HG02610 (cell line): ENCODE data around the gene ZDHHC1.

ENCODE experiments used
- ATAC-seq: cut with Tn5 transposase; IDR thresholded peaks from one replicate; pipeline ENCODE4 v1.9.1; 2021; ENCODE audit warnings: mild to moderate bottlenecking, moderate library complexity; ENCODE audit not compliant: unreplicated experiment

The ZDHHC1 gene, protein sequence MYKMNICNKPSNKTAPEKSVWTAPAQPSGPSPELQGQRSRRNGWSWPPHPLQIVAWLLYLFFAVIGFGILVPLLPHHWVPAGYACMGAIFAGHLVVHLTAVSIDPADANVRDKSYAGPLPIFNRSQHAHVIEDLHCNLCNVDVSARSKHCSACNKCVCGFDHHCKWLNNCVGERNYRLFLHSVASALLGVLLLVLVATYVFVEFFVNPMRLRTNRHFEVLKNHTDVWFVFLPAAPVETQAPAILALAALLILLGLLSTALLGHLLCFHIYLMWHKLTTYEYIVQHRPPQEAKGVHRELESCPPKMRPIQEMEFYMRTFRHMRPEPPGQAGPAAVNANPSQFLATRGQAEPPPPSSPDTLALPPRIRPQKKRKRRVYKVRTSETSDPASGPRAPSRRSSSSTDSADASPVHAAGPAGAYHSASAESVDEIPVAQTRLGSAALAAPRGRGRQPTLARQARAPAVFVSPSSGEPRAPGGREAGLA

DNA sequence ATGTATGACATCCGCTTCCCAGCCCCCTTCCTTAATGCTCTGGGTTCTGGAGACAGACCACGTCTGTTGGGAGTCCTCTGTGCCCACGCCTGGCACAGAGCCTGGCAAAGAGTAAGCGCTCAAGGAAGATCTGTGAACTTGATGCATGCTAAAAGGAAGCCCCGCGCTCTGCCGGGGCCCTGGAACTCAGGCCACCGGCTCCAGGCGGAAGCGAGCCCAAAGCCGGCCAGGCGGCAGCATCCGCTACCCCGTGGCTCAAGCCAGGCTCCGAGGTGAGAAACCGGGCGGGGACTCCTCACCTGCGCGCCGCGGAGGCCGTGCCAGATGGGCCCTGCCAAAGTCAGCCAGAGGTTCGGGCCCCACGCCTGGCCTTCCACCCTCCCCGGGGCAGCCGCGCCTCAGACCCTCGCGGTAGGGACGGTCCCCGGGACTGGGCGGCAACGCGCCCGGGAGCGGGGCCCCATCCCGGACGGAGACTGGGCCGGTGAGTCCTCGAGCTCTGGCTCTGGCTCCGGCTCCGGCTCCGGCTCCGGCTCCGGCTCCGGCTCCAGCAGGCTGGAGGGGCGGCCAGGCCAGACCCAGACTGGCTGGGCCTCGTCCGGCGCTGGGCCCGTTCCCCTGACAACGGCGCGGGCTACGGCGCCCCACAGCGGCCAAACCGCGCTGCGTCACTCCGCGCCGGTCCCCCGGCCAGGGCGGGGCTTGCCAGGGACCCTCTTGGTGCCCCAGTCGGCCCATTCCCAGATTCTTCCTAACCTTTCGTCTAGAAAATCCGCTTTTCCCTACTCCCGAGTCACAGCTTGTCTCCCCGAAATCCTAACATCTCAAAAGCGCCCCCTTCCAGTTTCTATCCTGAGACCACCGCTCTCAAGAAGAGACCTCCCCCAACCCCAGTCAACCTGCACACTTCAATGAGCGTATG lies at the start of gene ZDHHC1:
Gene ZDHHC1 (minus strand): TSS at position 606 of the 922 bp plus-strand sequence. CDS start 8,702 bp downstream, outside the sequence.
- ATAC-seq, result peak; percentile 65

DNA sequence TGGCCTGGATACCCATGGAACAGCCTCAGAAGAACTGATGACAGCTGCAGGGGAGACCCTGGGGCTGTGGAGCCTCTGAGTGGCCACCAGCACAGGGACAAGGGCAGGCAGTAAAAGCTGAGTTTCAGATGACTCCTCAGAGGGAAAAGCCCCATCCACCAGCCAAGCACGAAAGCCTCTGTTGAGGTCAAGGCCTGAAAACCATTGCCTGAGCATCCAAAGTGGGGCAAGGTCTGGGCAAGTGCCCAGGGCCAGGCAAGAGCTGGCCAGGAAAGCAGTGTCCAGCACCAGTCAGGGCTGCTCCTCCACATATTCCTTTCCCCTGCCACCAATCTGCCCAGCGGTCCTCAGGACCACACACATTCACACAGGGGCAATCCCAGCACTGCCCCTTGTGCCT lies 48.3 kb upstream of the ZDHHC1 start:
- no peak for ATAC-seq

DNA sequence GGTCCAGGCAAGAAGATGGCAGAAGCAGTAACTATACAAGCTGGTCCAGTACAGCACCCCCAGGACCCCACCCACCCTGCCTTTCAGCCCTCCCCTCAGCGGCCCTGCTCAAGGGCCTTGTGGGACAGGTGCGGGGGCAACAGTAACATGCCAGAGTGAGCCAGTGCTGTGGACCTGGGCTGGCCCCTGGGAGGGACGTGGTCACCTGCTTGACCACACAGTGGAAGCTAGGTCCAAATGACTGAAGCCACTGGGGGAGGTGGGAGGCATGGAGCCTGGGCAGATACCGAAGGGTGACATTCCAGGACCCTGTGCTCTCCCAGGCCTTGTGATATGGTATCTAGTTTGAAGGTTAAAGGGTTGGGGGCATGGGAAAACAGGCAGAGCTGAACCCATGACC lies 47.4 kb upstream of the ZDHHC1 start:
- ATAC-seq, result no peak

DNA sequence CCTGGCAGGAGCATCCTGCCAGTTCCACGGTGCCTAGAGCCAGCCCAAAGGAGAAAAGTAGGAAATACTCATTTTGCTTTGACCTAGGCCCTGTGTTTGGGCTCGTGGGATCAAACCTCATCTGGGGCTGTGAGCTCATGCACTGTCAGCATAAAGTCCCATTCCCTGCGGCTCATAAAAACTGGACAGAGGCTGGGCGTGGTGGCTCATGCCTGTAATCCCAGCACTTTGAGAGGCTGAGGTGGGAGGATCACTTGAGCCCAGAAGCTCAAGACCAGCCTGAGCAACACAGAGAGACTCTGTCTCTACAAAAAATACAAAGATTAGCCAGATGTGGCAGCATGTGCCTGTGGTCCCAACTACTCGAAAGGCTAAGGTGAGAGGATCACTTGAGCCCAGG lies 46.8 kb upstream of the ZDHHC1 start:
- no peak for ATAC-seq

DNA sequence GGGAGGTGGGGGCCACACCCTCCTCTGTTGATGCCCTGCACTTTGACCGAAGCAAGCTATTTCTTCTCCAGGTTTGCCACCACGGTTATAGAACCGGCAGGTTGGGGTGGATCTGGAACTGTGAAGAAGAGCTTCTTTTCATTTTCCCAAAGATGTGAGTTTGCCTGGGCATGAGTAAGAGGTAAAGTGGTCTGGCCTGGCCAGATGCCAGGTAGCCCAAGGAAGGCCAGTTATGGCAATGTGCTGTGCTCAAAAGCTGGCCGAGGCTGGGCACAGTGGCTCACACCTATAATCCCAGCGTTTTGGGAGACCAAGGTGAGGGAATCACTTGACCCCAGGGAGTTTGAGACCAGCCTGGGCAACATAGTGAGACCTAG lies 46.0 kb upstream of the ZDHHC1 start:
- ATAC-seq, result no peak

DNA sequence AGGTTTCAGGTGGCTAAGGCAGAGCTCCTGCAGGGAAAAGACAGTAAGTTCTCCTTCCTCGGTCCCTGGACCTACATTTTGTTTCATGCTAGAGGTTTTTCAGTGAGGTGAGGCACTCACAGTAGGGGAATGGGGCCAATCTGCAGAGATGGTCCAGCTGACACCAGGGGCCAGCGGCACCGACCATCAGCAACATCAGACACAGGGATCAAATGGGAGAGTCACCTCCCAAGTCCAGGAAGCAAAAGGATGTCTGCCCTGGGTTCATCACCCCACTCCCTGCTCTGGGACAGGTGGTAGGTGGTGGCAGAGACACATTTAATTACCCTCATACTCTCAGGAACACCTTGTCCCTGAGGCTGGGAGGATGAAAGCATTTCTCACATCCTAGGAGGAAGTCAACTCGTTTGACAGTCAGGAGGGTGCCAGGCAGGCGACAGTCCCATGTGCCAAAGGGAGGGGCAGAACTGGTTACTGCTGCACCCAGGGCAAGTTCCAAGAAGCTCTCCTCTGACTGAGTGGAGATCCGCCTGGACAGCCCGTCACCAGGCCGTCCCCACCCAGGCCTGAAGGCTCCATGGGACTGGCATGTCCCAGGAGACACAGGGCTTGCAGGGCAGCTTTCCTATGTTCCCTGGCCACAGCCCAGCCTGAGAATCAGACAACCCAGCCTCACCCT lies 45.5 kb upstream of the ZDHHC1 start:
- ATAC-seq, result no peak

DNA sequence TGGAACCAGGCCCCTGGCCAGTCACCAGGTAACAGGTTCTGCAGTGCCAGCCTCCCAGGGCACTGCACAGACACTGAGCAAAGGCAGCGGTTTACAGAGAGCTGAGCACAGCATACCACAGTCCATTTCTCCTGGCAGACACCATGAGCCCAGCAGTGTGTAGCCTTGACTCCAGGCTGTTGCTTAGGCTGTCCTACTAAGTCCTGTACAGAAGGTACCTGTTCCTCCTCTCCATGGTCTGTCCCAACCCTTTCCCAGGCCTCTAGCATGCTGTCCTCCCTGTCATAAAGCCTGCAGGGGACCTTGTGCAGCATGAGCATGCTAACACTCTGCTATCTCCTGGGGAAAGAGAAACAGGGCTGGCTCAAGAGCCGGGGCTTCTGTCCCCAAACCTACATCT lies 44.7 kb upstream of the ZDHHC1 start:
- ATAC-seq, result no peak

DNA sequence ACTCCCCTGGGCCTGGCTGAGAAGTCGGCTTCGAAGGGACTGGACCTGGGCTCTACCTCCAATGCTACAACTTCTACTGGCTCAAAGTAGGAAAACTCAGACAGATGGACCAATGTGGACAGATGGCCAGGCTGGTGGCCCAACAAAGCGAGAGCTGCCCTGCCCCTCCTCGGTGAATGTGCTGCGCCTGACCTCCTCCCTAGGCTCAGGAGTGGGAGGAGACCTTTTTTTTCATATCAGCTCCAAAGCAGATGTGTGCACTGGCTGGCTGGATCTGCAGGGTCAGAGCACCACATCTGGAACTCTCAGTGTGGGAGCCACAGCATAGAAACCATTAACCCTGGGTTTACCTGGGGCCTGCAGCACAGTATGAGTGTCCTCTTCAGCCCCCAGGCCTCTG lies 43.9 kb upstream of the ZDHHC1 start:
- ATAC-seq, result no peak

DNA sequence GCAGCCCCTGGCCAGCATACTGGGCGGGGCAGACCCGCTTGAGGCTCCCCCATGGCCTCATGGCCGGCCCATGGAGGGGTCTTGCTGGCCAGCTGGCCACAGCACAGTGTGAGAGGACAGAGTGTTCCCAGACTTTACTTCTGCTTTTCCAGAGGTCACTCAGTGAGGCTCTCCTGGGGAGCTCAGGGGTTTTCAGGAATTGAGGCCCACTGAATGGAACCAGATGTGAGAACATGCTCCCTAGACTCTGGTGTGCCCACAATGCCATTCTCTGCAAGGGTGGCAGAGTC lies 43.5 kb upstream of the ZDHHC1 start:
- ATAC-seq, result no peak

DNA sequence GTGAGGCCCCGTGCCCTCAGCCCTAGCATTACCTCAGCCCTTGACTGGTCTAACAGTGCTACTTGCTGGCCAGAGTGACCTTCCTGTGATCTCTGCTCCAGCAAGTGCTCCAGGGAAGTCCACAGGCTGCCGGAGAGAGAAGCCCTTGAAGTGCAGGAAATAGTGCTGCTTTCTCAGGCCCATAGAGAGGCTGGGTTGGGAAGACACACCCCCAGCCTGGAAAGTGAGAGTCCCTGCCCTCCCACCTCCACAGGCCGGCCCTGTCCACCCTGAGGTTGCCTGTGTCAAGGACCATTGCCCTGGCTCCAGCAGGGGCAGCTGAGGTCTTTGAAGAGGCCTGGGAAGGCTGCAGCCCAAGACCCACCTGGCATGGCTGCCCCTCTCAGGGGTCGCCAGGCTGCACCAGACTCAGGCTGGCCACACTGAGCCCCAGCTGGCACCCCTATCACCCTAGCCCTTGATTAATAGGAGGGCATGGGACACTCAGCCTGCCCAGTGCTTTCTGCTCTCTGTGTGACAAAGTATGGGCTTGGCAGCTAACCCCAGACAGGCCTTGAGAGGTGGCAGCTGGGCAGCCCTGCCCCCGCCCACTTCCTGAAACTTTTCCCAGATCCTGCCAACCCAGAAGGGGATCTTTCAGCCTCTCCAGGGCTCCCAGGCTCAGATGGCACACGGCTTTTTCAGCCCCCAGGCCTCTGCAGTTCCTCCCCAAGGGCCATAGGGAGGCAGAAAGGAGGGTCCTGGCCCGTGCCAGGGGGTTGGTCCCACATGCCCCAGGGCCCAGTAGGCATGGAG lies 43.0 kb upstream of the ZDHHC1 start:
- no peak for ATAC-seq

DNA sequence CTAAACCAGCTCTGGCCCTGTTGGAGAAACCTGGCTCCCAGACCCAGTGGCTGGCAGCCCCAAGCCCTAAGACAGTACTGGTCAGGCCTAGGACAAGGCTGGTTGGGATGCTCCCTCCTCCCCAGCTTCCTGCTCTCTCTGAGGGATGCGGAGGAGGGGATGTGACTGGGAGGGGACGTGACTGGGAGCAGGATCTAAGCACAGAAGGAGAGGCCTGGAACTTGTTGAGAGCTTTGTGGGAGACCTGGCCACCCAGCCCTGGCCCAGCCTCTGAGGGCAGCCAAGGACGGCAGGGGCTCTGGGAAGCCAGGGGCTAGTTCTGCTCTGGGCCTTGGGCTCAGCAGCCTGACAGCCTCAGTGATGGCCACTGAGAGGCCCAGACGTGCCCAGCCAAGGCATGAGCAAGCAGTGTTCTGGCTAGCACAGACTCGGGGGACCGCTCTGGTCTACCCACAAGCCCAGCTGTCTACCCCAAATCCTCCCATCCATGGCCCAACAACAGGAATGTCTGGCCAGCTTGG lies 41.9 kb upstream of the ZDHHC1 start:
- ATAC-seq, result no peak

DNA sequence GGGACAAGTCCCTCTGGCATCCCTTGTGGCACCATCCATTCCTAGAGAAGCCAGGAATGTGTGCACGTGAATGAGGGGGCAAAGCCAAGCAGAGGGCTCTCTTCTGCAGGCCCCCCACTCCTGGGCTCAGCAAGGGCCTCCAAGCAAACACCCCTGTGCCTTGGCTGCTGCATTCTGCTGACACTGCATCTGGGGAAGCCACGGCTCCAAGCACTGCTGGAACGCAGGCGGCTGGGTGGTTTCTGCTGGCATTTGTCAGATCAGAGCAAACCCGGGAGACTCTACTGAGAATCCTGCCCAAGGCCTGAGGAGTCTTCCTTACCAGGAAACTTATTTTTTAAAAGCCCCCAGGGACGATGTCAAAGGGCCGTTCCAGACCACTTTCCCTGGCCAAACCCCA lies 41.3 kb upstream of the ZDHHC1 start:
- ATAC-seq, result no peak

DNA sequence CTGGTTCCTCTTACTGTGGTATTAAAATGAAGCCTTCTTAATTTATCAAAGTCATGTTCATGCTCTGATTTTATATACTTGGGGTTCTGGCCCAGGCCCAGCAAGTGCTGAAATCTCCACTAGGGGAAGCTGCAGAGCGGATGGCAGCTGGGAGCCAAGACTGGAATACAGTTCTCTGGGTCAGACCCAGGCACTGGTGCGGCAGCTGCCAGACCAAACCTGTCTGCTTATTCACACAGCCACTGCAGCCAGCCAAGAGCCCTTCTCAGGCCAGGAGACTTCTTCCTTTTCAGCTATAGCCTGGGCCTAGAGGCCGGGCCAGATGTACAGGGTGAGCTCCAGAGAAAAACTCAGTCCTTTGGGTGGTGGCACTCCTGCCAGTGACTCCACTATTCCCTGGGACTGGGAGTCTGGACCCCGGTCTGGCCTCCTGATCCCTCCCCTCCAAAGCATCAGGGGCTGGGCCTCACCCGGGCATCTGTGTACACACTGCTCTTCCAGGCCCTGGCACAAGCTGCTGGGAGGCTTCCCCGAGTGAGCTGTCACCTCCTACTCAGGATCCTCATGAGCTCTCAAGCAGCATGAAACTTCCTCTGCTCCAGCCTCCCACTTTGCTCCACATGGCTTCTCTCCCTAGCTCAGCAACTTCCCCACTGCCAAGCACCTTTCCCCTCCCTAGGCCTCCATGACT lies 40.3 kb upstream of the ZDHHC1 start:
- ATAC-seq, result no peak

DNA sequence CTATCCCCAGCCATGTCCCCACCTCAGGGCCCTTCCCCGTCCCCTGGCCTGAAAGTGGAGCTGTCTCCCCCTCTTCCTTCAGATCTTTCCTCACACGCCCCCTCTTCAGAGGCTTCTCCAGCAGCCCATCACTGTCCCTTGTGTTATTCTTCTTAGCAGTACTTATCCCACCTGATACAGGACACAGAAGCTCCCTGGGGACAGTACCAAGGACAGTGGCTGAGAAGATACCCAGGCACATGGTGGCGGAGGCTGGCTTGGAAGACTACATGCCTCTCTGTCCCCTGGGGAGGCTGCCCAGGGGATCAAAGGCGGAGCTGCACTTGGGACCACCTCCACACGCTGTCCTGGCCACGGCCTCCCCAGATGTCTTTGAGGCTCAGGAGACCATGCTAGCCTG lies 38.6 kb upstream of the ZDHHC1 start:
- no peak for ATAC-seq

DNA sequence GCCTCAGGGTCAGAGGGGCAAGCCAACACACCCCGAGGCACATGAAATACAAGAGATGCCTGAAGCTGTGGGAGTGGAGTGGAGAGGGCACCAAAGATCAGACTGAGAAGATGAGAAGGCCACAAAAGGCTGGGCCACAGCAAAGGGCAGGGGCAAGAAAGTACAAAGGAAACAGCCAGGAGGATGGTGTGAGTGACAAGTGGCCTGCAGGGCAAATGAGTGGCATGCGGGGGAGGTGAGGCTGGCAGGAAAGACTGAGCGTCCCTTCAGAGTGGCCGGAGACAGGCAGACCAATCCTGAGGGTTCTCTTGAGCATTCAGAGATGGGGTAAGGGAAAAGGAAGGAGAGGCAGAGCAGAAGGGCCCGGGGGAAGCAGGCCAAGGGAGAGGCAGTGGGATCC lies 37.8 kb upstream of the ZDHHC1 start:
- ATAC-seq, result no peak

DNA sequence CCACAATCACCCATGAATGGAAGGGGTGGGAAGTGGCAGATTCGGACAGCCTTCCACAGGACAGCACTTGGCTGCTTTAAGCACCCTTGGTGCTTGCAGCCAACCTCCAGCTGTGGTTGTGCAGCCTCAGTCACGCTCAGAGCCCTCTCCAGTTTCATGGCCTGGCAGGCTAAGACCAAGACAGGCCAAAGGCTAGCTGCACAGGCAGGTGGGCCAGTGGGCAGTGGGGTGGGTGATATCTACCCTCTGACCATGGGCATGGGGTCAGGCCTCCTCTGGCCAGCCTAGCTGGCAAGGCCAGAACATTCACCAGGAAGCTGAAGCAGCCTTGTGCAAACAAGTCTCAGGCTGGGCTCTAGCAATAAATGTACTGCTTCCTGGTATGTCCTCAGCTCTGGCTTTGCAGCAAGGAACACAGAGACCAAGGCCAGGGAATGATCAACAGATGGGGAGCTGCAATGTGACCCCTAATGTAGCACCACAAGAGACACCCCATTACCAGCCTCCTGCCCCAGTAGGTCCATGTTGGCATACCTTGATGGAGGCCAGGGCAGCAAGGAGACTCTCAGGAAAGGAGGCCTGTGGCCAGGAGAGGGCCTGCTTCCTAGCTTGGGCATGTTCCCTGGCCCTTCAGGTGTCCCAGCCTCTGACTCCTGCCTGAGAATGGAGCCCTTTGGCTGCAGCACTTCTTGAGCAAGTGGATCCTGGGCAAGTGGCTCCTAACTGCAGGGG lies 35.6 kb upstream of the ZDHHC1 start:
- no peak for ATAC-seq

DNA sequence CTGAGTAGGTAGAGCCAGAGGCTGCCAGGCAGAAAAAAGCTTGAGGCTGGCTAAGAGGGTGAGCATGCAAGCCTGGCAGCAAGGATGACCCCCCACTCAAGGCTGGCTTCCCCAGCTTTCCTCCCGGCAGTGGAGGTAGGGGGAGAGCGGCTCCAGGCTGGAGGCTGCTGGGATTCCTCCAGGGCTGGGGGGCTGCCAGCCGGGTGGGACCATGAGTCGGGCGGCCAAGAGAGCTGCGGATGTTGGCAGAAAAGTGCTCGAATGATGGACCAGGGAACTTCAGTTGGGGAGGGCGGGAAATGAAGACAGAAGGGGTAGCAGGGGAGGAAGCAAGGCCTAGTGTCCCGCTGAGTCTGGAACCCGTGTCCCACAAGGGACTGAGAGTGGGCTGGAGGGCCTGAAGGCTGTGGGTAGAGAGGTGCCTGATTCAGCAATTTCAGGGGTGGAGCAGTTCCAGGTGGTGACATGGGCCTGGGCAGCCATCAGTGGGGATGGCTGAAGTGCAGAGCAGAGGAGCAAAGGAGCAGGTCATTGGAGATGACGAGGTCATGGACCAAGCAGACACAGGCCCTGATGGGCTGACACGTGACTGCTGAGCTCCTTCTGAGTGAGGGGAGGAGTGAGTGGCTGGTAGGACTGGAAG lies 34.9 kb upstream of the ZDHHC1 start:
- no peak for ATAC-seq

DNA sequence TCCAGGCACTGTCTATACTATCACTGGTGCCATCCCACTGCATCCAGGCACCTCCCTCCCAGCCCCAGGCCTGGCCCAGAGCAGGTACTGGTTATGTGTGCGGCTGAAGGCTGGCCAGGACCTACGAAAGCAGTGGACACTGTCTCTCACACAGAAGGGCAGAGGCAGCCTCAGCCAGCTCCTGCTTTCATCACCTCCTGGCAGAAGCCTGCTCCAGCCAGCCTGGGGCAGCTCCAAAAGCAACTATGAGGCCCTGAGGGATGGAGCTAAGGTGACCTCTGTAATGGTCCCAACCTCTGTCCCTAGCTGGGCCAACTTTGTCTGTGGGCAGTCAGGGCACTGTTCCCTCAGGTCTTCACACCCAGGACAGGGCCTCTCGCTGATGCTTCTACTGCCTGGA lies 33.5 kb upstream of the ZDHHC1 start:
- no peak for ATAC-seq

DNA sequence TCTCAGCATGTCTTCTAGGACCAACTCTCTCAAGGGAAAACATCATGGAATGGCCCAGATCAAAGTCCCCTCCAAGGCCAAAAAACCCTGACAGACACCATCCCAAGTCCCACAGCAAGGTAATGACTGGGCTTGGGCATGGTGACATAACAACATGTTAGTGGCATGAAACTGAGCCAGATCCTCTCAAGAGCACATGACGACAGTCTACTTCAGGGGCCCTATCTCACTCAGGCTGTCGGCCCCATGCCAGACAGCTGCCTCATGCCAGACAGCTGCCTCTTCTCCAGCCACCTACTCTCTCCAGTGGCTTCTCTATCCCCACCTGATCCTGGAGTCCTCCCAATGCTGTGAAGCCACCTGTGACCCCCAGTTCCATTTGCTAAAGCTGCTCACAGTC lies 33.1 kb upstream of the ZDHHC1 start:
- ATAC-seq, result no peak
